ENCODE results near the gene LRP1B. TPM values are rescaled to one million over a fixed set of nuclear protein-coding genes. Genes with fewer than 3 reads are reported as not detected.

Gene LRP1B
- total and polyA plus RNA-seq, 2 of the 8 experiments (the other 6 are each of a cell fraction or from before 2014, with no cell fraction given) = 0.03 TPM; not detected in 1

GRCh38 chr2:141728886-141729285 is 401.9 kb downstream of the LRP1B start:
- ChIA-PET CTCF (ENCODE audit: partially characterized antibody) (interaction anchor here (1.1 kb wide), 1 partner anchor 14 kb away, joined by 3 read pairs; no protein-coding TSS in a partner anchor), POLR2A (ENCODE audit: partially characterized antibody) (no interaction called here)
- Histone ChIP-seq H3K23ac (ENCODE audit: insufficient read length) (no peak overlapping the region), H4K8ac (ENCODE audit: extremely low read depth, insufficient read depth, low read length) (no peak overlapping the region), H3K27me3 (replicated peaks in 1 of 4; ENCODE audit: control insufficient read depth in 3 of 4, extremely low read depth in 1 of 4, insufficient read depth in 3 of 4, low read length in 3 of 4) (no peaks in the 10 kb centered on the region), H3K56ac (replicated peaks; ENCODE audit: insufficient read length, low read depth, low read length) (no peak overlapping the region), H2BK120ac (replicated peaks; ENCODE audit: low read depth, low read length) (no peak overlapping the region), H4K5ac (ENCODE audit: insufficient read length, low read depth, low read length) (no peak overlapping the region), H3K4me2 (ENCODE audit: insufficient read depth in 1 of 2, low read depth in 2 of 2, low read length in 2 of 2) (no peak overlapping the region; a peak in 1 of 4 replicates), H2BK12ac (ENCODE audit: low read depth, low read length) (no peak overlapping the region), H3K23me2 (ENCODE audit: low read depth, low read length) (no peaks in the 10 kb centered on the region), H4K91ac (replicated peaks; ENCODE audit: insufficient read length, low read length) (no peak overlapping the region), H3K79me1 (ENCODE audit: low read depth, low read length) (no peaks in the 10 kb centered on the region), H3K4me3 (ENCODE audit: extremely low read depth in 1 of 4, insufficient read depth in 2 of 4, low read depth in 3 of 4, low read length in 4 of 4) (no peak overlapping the region), H3K14ac (ENCODE audit: insufficient read length) (no peak overlapping the region), H3K27ac (ENCODE audit: low read depth, low read length) (no peak overlapping the region), H2AFZ (ENCODE audit: low read length) (0 out of 2 replicates have a peak overlapping the region, but pooled peaks have one; percentile 8), H3K4me1 (replicated peaks in 1 of 4; ENCODE audit: control insufficient read depth in 3 of 4, insufficient read depth in 4 of 4, low read length in 3 of 4) (peaks cover 0 to 5% (median 2%) of the 10 kb centered on the region in 4 experiments; a peak in 2 of 7 replicates), H4K20me1 (replicated peaks in 1 of 2; ENCODE audit: control insufficient read depth in 1 of 2, insufficient read depth in 2 of 2, low read length in 2 of 2) (no peaks in the 10 kb centered on the region), H3K9me3 (ENCODE audit: insufficient read depth in 2 of 2, low read depth in 1 of 2, low read length in 1 of 2) (no peaks in the 10 kb centered on the region), H3K9ac (replicated peaks in 1 of 4; ENCODE audit: extremely low read depth in 1 of 4, low read depth in 3 of 4, low read length in 3 of 4) (no peak overlapping the region), H2BK15ac (ENCODE audit: low read length) (no peak overlapping the region), H2BK20ac (ENCODE audit: low read length) (no peak overlapping the region), H3K36me3 (ENCODE audit: control insufficient read depth in 2 of 4, insufficient read depth in 4 of 4, low read length in 3 of 4) (no peaks in the 10 kb centered on the region), H2BK5ac (ENCODE audit: low read depth, low read length) (no peak overlapping the region), H2AK5ac (ENCODE audit: low read depth, low read length) (no peak overlapping the region), H3K79me2 (ENCODE audit: control insufficient read depth in 1 of 2, insufficient read depth in 2 of 2, low read length in 2 of 2) (no peaks in the 10 kb centered on the region), H3K4ac (replicated peaks; ENCODE audit: insufficient read length, low read depth, low read length) (no peak overlapping the region), H3K18ac (ENCODE audit: extremely low read depth, low read length) (no peak overlapping the region)
- DNase-seq (ENCODE audit: low read depth in 1 of 2, low spot score in 2 of 2) (no peak), FAIRE-seq (no peak)
- 89% methylated on average over 1 of the region's 1 CpG; no CpG with 5 or more reads in 1 of the 2 experiments for WGBS, 2 experiments (ENCODE audit: extremely low coverage in 1 of 2, insufficient coverage in 1 of 2, insufficient read length in 1 of 2, insufficient replicate concordance in 2 of 2, low coverage in 1 of 2, low lambda C conversion rate in 2 of 2, missing lambda C conversion rate in 1 of 2)
- TF ChIP-seq GTF2F1 (IDR thresholded peaks at IDR 0.05; ENCODE audit: borderline replicate concordance, low read depth, low read length) = no peak
- TF ChIP-seq TBP (IDR thresholded peaks at IDR 0.05; ENCODE audit: low read depth, low read length) = 0 out of 2 replicates have a peak, but pooled peaks have one; percentile 44
- no peak for TF ChIP-seq USF2 (IDR thresholded peaks at IDR 0.05; ENCODE audit: low read length)
- no peak for TF ChIP-seq EGR1 (IDR thresholded peaks at IDR 0.05; ENCODE audit: borderline replicate concordance, low read depth, low read length)

Measured in H1 (cell line).